GM12874 (cell line): ENCODE results near the gene OCEL1.

Experiments
- TF ChIP-seq, protein P1 (sequence below): IDR thresholded peaks from 2 replicates; pipeline ENCODE4 v1.5.1; 2011; ENCODE audit warnings: low read depth, mild to moderate bottlenecking, control low read depth, low read length, moderate library complexity; ENCODE audit not compliant: insufficient read depth

OCEL1 gene

GRCh38 chr19:17220207-17220758 is 5.7 kb upstream of the OCEL1 start:
- TF ChIP-seq, protein P1, sequence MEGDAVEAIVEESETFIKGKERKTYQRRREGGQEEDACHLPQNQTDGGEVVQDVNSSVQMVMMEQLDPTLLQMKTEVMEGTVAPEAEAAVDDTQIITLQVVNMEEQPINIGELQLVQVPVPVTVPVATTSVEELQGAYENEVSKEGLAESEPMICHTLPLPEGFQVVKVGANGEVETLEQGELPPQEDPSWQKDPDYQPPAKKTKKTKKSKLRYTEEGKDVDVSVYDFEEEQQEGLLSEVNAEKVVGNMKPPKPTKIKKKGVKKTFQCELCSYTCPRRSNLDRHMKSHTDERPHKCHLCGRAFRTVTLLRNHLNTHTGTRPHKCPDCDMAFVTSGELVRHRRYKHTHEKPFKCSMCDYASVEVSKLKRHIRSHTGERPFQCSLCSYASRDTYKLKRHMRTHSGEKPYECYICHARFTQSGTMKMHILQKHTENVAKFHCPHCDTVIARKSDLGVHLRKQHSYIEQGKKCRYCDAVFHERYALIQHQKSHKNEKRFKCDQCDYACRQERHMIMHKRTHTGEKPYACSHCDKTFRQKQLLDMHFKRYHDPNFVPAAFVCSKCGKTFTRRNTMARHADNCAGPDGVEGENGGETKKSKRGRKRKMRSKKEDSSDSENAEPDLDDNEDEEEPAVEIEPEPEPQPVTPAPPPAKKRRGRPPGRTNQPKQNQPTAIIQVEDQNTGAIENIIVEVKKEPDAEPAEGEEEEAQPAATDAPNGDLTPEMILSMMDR: no peak

DNA sequence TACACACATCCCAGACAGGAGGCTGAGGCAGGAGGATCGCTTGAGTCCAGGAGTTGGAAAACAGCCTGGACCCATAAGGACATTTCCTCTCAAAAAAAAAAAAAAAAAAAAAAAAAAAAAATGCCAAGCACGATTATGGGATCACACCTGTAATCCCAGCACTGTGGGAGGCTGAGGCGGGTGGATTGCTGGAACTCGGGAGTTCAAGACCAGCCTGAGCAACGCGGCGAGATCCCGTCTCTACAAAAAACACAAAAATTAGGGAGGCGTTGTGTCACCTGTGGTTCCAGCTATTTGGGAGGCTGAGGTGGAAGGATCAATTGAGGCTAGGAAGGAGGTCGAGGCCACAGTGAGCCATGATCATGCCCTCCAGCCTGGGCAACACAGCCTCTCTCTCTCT is 973 bp upstream of the OCEL1 start:
- TF ChIP-seq, protein P1: no peak

DNA sequence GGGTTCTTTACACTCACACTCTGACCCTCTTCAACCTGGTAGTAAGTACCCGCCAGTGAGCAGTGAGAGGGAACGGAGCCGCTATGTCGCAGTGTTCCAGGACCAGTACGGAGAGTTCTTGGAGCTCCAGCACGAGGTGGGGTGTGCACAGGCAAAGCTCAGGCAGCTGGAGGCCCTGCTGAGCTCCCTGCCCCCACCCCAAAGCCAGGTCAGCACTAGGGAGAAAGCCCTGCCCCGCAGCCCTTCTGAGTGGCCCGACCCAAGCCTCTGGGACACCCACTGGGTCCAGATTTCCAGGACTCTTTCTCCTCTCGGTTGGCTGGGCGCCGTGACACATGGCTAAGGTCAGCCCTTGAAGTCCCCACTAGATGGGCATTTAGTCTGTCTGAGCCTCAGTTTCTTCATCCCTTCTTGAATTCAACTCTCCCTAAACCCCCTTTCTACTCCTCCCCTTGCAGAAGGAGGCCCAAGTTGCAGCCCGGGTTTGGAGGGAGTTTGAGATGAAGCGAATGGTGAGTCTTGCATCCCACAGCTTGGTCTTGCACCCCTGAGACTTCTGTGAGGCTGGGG is 1.9 kb downstream of the OCEL1 start:
- TF ChIP-seq, protein P1: no peak

DNA sequence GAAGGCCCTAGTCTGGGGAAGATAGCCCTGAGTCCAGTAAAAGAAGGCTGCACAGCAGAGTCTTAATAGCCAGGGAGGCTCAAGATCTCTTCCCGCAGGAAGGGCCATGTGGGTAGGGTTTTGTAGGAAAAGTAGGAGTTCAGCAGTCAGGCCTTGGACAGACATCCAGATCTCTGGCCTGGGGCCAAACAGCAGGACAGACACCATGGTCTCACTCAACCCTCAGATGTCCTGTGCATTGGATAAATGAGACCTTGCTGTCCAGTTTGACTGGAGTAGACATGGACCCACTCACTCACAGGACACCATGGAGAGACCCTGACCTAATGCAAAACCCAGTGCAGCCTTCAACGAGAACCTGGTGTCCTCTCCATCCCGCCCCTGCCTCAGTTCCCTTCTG is 3.9 kb downstream of the OCEL1 start:
- TF ChIP-seq, protein P1: no peak

- TF ChIP-seq, protein P1: no peak
Measured at GRCh38 chr19:17232258-17232657, 6.2 kb downstream of the OCEL1 start.

GRCh38 chr19:17234911-17235299 is 8.9 kb downstream of the OCEL1 start:
- TF ChIP-seq, protein P1: no peak

DNA sequence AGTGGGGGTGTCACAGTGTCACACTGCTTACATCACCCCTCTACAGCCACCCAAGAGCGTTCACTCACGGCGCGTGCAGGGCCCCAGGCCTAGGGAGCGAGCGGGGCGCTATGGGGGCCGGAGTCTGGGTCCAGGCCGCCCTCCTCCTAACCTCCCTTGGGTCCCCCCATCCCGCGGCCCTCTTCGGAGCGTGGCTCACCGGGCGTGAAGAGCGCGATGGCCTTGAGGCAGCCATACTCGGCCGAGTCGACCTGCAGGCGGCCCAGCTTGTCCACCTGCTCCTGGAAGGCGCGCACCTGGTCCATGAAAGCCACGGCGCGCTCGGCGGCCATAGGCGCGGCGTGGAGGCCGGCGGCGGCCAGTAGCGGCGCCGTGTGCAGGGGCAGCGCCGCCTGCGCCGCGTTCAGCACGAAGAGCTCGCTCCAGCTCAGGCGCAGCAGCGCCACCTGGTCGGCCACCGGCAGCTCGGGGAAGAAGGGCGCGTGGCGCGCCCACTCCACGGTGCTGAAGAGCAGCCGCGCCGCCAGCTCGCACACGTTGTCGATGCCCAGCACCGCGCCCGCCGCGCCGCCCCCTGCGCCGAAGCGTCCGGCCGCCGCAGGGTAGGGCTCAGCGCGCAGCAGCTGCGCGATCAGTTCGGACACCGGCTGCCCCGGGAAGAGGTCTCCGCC is 9.4 kb downstream of the OCEL1 start:
- TF ChIP-seq, protein P1: peak; percentile 79
